Osteoblast (primary cell): ENCODE results near the gene IL11RA. TPM values are rescaled to one million over a fixed set of nuclear protein-coding genes. Genes with fewer than 3 reads are reported as not detected.

ENCODE experiments used
- DNase-seq: peaks from one replicate; pipeline ENCODE4 v3.0.0; 2011; ENCODE audit warnings: low spot score, mixed read lengths; ENCODE audit not compliant: insufficient read length; ENCODE audit errors: missing footprints
- H2AFZ ChIP-seq: 2 replicates; pipeline ENCODE4 v1.6.0; 2011; ENCODE audit warnings: mild to moderate bottlenecking, low read length
- H3K27ac ChIP-seq: 2 replicates; pipeline ENCODE4 v1.5.1; 2011; ENCODE audit warnings: mild to moderate bottlenecking, low read depth, low read length, moderate library complexity
- H3K27me3 ChIP-seq: 2 replicates; pipeline ENCODE4 v1.6.0; 2012; ENCODE audit warnings: mild to moderate bottlenecking, control low read depth, inconsistent platforms, low read length, moderate library complexity; ENCODE audit not compliant: insufficient read depth
- H3K36me3 ChIP-seq: 2 replicates; pipeline ENCODE4 v1.5.1; 2011; ENCODE audit warnings: mild to moderate bottlenecking, low read length, control low read depth, moderate library complexity; ENCODE audit not compliant: insufficient read depth
- H3K4me1 ChIP-seq: 2 replicates; pipeline ENCODE4 v1.5.1; 2011; ENCODE audit warnings: mild to moderate bottlenecking, low read length, control low read depth, moderate library complexity; ENCODE audit not compliant: insufficient read depth
- H3K4me2 ChIP-seq: 2 replicates; pipeline ENCODE4 v1.6.0; 2011; ENCODE audit warnings: mild to moderate bottlenecking, low read length; ENCODE audit not compliant: insufficient read depth
- H3K4me3 ChIP-seq: fragments of 200-600 bp; sonication (generic); 3 replicates; pipeline ENCODE4 v1.5.1; 2012; ENCODE audit warnings: mild to moderate bottlenecking, low read length, inconsistent platforms; ENCODE audit not compliant: insufficient read depth
- H3K79me2 ChIP-seq: 2 replicates; pipeline ENCODE4 v1.6.0; 2012; ENCODE audit warnings: mild to moderate bottlenecking, low read length, control low read depth, inconsistent platforms; ENCODE audit not compliant: insufficient read depth
- H3K9me3 ChIP-seq: 2 replicates; pipeline ENCODE4 v1.5.1; 2011; ENCODE audit warnings: low read depth, low read length, control low read depth
- H4K20me1 ChIP-seq: 2 replicates; pipeline ENCODE4 v1.6.0; 2012; ENCODE audit warnings: mild to moderate bottlenecking, low read length, control low read depth; ENCODE audit not compliant: insufficient read depth
- total RNA-seq: library from RNA; depleted of rRNA; stranded (reverse); fragments of >200 nt; gene quantifications from 2 replicates; pipeline ENCODE4 v1.2.3, GENCODE V29; 2012
- TF ChIP-seq, protein P1 (sequence below): IDR thresholded peaks from 2 replicates; pipeline ENCODE4 v1.5.1; 2011; ENCODE audit warnings: mild to moderate bottlenecking, low read depth, low read length, moderate library complexity; ENCODE audit errors: extremely low read depth

IL11RA gene
- total RNA-seq, 1 donor: 34.4 TPM

DNA sequence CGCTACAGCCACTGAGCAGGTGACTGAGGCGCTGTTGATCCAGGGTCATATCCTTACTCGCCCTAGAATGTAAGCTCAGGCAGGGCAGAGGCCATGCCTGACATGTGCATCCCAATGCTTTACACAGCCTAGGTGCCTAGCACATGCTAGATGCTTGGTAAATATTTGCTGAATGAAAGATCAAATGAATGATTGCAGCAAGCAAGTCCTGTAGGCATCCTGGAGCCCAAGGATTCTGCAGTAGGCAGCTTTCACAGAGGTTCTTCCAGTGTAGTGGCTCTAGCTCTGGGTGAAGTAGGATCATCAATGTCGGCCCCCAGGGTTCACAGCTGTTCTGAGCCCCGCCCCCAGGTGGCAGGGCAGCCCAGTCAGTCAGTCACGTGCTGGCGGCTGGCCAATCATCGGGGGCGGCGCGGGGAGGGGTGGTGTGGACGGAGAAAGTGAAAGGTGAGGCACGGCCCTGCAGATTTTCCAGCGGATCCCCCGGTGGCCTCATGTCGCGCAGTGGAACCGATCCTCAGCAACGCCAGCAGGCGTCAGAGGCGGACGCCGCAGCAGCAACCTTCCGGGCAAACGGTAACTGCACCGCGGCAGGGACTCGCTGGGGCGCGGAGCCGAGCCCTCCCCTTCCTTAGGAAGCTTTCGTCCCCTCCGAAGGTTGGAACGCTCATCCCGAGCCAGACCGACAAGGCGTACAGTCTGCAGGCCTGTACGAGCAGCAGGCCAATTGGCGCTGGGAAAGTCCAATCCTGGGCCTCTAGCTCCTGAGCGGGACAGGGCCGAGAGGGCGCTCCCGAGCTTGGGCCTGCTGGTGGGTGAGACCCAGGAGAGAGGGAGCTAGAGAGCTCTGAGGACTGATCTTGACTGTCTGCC, 5.5 kb upstream of the IL11RA start, which contains the start of gene GALT:
Gene GALT, plus strand, starts transcription at position 465 of the 873 bp plus-strand sequence. Its CDS starts 30 bp downstream, at position 495.
- Histone ChIP-seq H3K27ac (peak within 1 kb of the TSS; percentile 76), H3K4me2 (peak within 1 kb of the TSS; percentile 86), H4K20me1 (peaks cover 12% of the 10 kb centered on the region), H3K27me3 (no peaks in the 10 kb centered on the region), H3K4me3 (peak within 1 kb of the TSS; percentile 88), H2AFZ (peak within 1 kb of the TSS; percentile 96), H3K36me3 (peaks cover 21% of the 10 kb centered on the region), H3K4me1 (peaks cover 25% of the 10 kb centered on the region), H3K9me3 (no peaks in the 10 kb centered on the region), H3K79me2 (peaks cover 19% of the 10 kb centered on the region)
- TF ChIP-seq, protein P1, sequence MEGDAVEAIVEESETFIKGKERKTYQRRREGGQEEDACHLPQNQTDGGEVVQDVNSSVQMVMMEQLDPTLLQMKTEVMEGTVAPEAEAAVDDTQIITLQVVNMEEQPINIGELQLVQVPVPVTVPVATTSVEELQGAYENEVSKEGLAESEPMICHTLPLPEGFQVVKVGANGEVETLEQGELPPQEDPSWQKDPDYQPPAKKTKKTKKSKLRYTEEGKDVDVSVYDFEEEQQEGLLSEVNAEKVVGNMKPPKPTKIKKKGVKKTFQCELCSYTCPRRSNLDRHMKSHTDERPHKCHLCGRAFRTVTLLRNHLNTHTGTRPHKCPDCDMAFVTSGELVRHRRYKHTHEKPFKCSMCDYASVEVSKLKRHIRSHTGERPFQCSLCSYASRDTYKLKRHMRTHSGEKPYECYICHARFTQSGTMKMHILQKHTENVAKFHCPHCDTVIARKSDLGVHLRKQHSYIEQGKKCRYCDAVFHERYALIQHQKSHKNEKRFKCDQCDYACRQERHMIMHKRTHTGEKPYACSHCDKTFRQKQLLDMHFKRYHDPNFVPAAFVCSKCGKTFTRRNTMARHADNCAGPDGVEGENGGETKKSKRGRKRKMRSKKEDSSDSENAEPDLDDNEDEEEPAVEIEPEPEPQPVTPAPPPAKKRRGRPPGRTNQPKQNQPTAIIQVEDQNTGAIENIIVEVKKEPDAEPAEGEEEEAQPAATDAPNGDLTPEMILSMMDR: peak; percentile 48
- DNase-seq: peak; percentile 98

GRCh38 chr9:34647084-34647403, 4.9 kb upstream of the IL11RA start:
- H3K4me3 ChIP-seq: peak overlapping the region; percentile 88
- TF ChIP-seq, protein P1: no peak
- H3K27ac ChIP-seq: peak overlapping the region; percentile 76

DNA sequence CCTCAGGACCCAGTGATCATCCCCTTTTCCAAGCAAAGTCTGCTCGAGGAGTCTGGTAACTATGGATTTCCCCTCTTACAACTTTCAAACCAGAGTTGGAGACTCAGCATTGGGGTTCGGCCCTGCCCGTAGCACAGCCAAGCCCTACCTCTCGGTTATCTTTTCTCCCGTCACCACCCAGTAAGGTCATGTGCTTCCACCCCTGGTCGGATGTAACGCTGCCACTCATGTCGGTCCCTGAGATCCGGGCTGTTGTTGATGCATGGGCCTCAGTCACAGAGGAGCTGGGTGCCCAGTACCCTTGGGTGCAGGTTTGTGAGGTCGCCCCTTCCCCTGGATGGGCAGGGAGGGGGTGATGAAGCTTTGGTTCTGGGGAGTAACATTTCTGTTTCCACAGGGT, 4.3 kb upstream of the IL11RA start:
- peak overlapping the region; percentile 88 for H3K4me3 ChIP-seq
- no peak overlapping the region for H2AFZ ChIP-seq
- peaks cover 19% of the 10 kb centered on the region for H3K79me2 ChIP-seq
- TF ChIP-seq, protein P1: no peak
- no peaks in the 10 kb centered on the region for H3K27me3 ChIP-seq
- H3K27ac ChIP-seq: no peak overlapping the region
- H3K9me3 ChIP-seq: no peaks in the 10 kb centered on the region
- peaks cover 21% of the 10 kb centered on the region for H3K36me3 ChIP-seq
- peaks cover 12% of the 10 kb centered on the region for H4K20me1 ChIP-seq
- H3K4me2 ChIP-seq: peak overlapping the region; percentile 86
- peaks cover 35% of the 10 kb centered on the region for H3K4me1 ChIP-seq
- DNase-seq: no peak

More at GRCh38 chr9:34647084-34647403, 4.9 kb upstream of the IL11RA start:
- Histone ChIP-seq H2AFZ (peak overlapping the region; percentile 96), H3K4me1 (peaks cover 29% of the 10 kb centered on the region), H3K4me2 (peak overlapping the region; percentile 86), H4K20me1 (peaks cover 12% of the 10 kb centered on the region), H3K79me2 (peaks cover 19% of the 10 kb centered on the region), H3K27me3 (no peaks in the 10 kb centered on the region), H3K36me3 (peaks cover 21% of the 10 kb centered on the region), H3K9me3 (no peaks in the 10 kb centered on the region)
- no peak for DNase-seq

DNA sequence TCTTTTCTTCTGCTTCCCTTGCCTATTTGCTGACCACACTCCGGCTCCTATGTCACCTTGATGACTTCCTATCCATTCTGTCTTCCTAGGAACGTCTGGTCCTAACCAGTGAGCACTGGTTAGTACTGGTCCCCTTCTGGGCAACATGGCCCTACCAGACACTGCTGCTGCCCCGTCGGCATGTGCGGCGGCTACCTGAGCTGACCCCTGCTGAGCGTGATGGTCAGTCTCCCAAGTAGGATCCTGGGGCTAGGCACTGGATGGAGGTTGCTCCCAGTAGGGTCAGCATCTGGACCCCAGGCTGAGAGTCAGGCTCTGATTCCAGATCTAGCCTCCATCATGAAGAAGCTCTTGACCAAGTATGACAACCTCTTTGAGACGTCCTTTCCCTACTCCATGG, 3.3 kb upstream of the IL11RA start:
- no peaks in the 10 kb centered on the region for H3K9me3 ChIP-seq
- DNase-seq: no peak
- peaks cover 12% of the 10 kb centered on the region for H4K20me1 ChIP-seq
- peaks cover 19% of the 10 kb centered on the region for H3K79me2 ChIP-seq
- no peaks in the 10 kb centered on the region for H3K27me3 ChIP-seq
- H3K4me3 ChIP-seq: no peak overlapping the region
- H2AFZ ChIP-seq: no peak overlapping the region
- peaks cover 45% of the 10 kb centered on the region for H3K4me1 ChIP-seq
- H3K4me2 ChIP-seq: no peak overlapping the region
- H3K36me3 ChIP-seq: peaks cover 21% of the 10 kb centered on the region
- no peak overlapping the region for H3K27ac ChIP-seq
- TF ChIP-seq, protein P1: no peak
